PC-9 (cell line): ENCODE measurements around the gene MRPL45. TPM values are rescaled to one million over a fixed set of nuclear protein-coding genes. Genes with fewer than 3 reads are reported as not detected.

Source experiments
- BruUV-seq: library from RNA; stranded (reverse); fragments of 400-500 nt; replicated peaks from 2 replicates; lab custom pipeline; 2021; lab: Mats Ljungman, UMichigan
- CTCF ChIA-PET: fragments of 300-600 bp; sonication (Branson Sonifier 250); formaldehyde crosslinking; loops from one replicate; lab custom pipeline; 2022; ENCODE audit warnings: antibody characterized with exemption; lab: Charles Lee
- POLR2A ChIA-PET: fragments of 300-600 bp; sonication (Branson Sonifier 250); formaldehyde crosslinking; loops from one replicate; lab custom pipeline; 2022; ENCODE audit warnings: antibody characterized with exemption; ENCODE audit not compliant: unreplicated experiment; lab: Charles Lee
- DNase-seq, 2 experiments: peaks; one replicate each; pipeline versions ENCODE4 v3.0.0 to v3.0.0-alpha.2; 2015 to 2022; ENCODE audit warnings: mixed read lengths in 1 of 2
- H2AFZ ChIP-seq: fragments of 200-600 bp; sonication (generic); 2 replicates; pipeline ENCODE4 v1.8.1; 2017; ENCODE audit warnings: antibody characterized with exemption
- H3F3A ChIP-seq: fragments of 200-600 bp; sonication (generic); 2 replicates; pipeline ENCODE4 v1.8.1; 2017; ENCODE audit warnings: antibody characterized with exemption, mild to moderate bottlenecking, low read depth; ENCODE audit not compliant: insufficient read depth
- H3K27ac ChIP-seq: fragments of 200-600 bp; sonication (generic); 2 replicates; pipeline ENCODE4 v1.6.1; 2016; ENCODE audit warnings: mixed run types
- H3K27me3 ChIP-seq: fragments of 200-600 bp; sonication (generic); 2 replicates; pipeline ENCODE4 v1.6.1; 2016; ENCODE audit warnings: low read depth, mixed run types; ENCODE audit not compliant: insufficient read depth
- H3K36me3 ChIP-seq: fragments of 200-600 bp; sonication (generic); 2 replicates; pipeline ENCODE4 v1.6.1; 2016; ENCODE audit warnings: low read depth, mixed run types
- H3K4me1 ChIP-seq: fragments of 200-600 bp; sonication (generic); replicated peaks from 2 replicates; pipeline ENCODE4 v1.6.1; 2016; ENCODE audit warnings: mixed run types; ENCODE audit not compliant: insufficient read depth
- H3K4me2 ChIP-seq: fragments of 200-600 bp; sonication (generic); 2 replicates; pipeline ENCODE4 v1.6.1; 2017; ENCODE audit warnings: mixed run types
- H3K4me3 ChIP-seq: fragments of 200-600 bp; sonication (generic); 2 replicates; pipeline ENCODE4 v1.6.1; 2016; ENCODE audit warnings: mixed run types
- H3K79me2 ChIP-seq: fragments of 200-600 bp; sonication (generic); 2 replicates; pipeline ENCODE4 v1.6.1; 2017; ENCODE audit warnings: low read depth, mixed run types
- H3K9me2 ChIP-seq: fragments of 200-600 bp; sonication (generic); 2 replicates; pipeline ENCODE4 v1.8.1; 2017; ENCODE audit warnings: mild to moderate bottlenecking; ENCODE audit not compliant: insufficient read depth
- H3K9me3 ChIP-seq: fragments of 200-600 bp; sonication (generic); 2 replicates; pipeline ENCODE4 v1.8.1; 2016; ENCODE audit warnings: low read depth; ENCODE audit not compliant: insufficient read depth
- H4K20me1 ChIP-seq: fragments of 200-600 bp; sonication (generic); 2 replicates; pipeline ENCODE4 v1.8.1; 2017; ENCODE audit not compliant: insufficient read depth
- CTCF ChIP-seq: fragments of 200-600 bp; sonication (generic); conservative IDR thresholded peaks from 2 replicates; pipeline ENCODE4 v1.6.1; 2017; ENCODE audit warnings: mixed run types, antibody characterized with exemption, mild to moderate bottlenecking, moderate library complexity
- EZH2 ChIP-seq: fragments of 200-600 bp; sonication (generic); IDR thresholded peaks from 2 replicates; pipeline ENCODE4 v1.8.0; 2017; ENCODE audit warnings: antibody characterized with exemption, low read depth
- intact Hi-C: fragments of 100-400 bp; cut with micrococcal nuclease; formaldehyde crosslinking; loops from one replicate; pipeline ENCODE4 v1.10.0; 2022; ENCODE audit not compliant: unreplicated experiment
- total RNA-seq: library from RNA; stranded (reverse); gene quantifications from 2 replicates; pipeline ENCODE4 v1.2.3, GENCODE V29; 2021

MRPL45 gene
- total RNA-seq, 1 experiment from 2014 or later, result 56.2 TPM

GRCh38 chr17:38330941-38331411 is 34.0 kb downstream of the MRPL45 start:
- no peak overlapping the region for H2AFZ ChIP-seq
- H3F3A ChIP-seq, result no peaks in the 10 kb centered on the region
- no peak overlapping the region for H3K4me2 ChIP-seq
- no peaks in the 10 kb centered on the region for H3K79me2 ChIP-seq
- intact Hi-C loops, result no loop called here
- no peaks in the 10 kb centered on the region for H3K9me2 ChIP-seq
- no peaks in the 10 kb centered on the region for H3K4me1 ChIP-seq
- no peak for TF ChIP-seq CTCF
- TF ChIP-seq EZH2, result no peak
- H3K36me3 ChIP-seq, result no peaks in the 10 kb centered on the region
- BruUV-seq, result no TSS peak
- ChIA-PET POLR2A (interaction anchor here (0.6 kb wide), 1 partner anchor 82 kb away, joined by 4 read pairs; no protein-coding TSS in a partner anchor), CTCF (interaction anchor here (0.8 kb wide), 1 partner anchor 9 kb away, joined by 4 read pairs; no protein-coding TSS in a partner anchor)
- H4K20me1 ChIP-seq, result no peaks in the 10 kb centered on the region
- H3K9me3 ChIP-seq, result no peaks in the 10 kb centered on the region
- H3K27me3 ChIP-seq, result no peaks in the 10 kb centered on the region
- H3K4me3 ChIP-seq, result no peak overlapping the region
- no peak overlapping the region for H3K27ac ChIP-seq
- peak in 1 of 2 experiments; percentile 14 for DNase-seq

DNA sequence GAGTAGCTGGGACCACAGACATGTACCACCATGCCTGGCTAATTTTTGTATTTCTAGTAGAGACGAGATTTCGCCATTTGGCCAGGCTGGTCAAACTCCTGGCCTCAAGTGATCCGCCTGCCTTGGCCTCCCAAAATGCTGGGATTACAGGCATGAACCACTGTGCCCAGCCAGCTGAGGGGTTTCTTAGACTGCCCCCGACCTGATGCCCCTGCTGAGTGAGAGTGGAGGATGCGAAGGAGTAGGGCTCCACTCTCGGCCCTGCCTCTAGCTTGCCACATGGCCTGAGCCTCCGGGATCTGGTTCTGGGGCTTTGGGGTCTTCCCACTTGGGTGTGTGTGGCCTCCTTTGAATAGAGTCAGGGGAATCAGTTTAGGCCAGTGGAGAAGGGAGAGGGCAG is 35.8 kb downstream of the MRPL45 start:
- ChIA-PET CTCF (interaction anchor here (0.5 to 2.2 kb wide), 3 partner anchors 16 to 82 kb away, joined by 3 to 10 read pairs (median 9); no protein-coding TSS in a partner anchor), POLR2A (no interaction called here)
- Histone ChIP-seq H3K27ac (no peak overlapping the region), H3F3A (no peaks in the 10 kb centered on the region), H2AFZ (no peak overlapping the region), H3K4me1 (no peaks in the 10 kb centered on the region), H3K79me2 (no peaks in the 10 kb centered on the region), H3K36me3 (no peaks in the 10 kb centered on the region), H3K9me2 (no peaks in the 10 kb centered on the region), H4K20me1 (no peaks in the 10 kb centered on the region), H3K9me3 (no peaks in the 10 kb centered on the region), H3K27me3 (0 out of 2 replicates have a peak, but pooled peaks cover 4% of the 10 kb centered on the region), H3K4me3 (no peak overlapping the region), H3K4me2 (no peak overlapping the region)
- TF ChIP-seq EZH2, result no peak
- TF ChIP-seq CTCF, result no peak
- BruUV-seq, result no TSS peak
- no peak for DNase-seq
- intact Hi-C loops, result no loop called here

DNA sequence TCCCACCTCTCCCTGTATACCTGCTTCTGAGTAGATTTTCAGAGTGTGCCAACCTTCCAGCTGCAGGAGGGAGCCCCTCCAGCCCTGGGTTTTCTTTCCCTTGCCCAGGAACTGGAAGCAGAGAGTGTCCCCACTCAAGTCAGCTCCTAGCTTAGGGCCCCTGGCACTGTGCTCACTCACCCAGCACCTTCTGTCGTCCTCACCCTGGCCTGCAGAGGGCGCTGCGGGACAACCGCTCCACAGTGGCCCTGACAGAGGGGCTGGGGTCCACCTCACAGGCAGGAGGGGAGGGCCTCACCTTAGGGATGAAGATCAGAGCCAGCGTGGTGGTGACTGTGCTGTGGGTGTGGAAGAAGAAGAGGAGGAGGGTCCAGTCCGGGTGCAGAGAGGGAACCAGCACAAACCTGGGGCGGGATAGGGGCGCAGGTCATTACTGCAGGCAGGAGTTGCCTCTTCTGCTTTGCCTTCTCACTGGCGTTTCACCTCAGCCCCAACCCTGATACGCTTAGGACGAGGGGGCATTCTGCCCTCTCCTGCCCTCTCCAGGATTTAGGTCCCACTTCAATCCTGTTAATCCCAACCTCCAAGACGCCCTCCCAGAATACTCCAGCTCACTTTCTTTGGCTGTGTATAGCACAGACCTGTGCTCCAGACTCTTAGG is 36.8 kb downstream of the MRPL45 start:
- no peaks in the 10 kb centered on the region for H3K79me2 ChIP-seq
- no peaks in the 10 kb centered on the region for H3K9me2 ChIP-seq
- TF ChIP-seq EZH2 (no peak), CTCF (peak; percentile 87)
- H3K4me3 ChIP-seq, result no peak overlapping the region
- BruUV-seq, result no TSS peak
- ChIA-PET POLR2A (interaction anchor here (0.5 kb wide), 1 partner anchor 24 kb away, joined by 9 read pairs; no protein-coding TSS in a partner anchor), CTCF (interaction anchor here (0.6 to 2.2 kb wide), 3 partner anchors 15 to 371 kb away, joined by 3 to 10 read pairs (median 3); partner anchors contain the start of gene MLLT6)
- H3K4me2 ChIP-seq, result no peak overlapping the region
- no peaks in the 10 kb centered on the region for H3K4me1 ChIP-seq
- no peaks in the 10 kb centered on the region for H3F3A ChIP-seq
- no peaks in the 10 kb centered on the region for H3K9me3 ChIP-seq
- H3K36me3 ChIP-seq, result no peaks in the 10 kb centered on the region
- H2AFZ ChIP-seq, result no peak overlapping the region
- no peaks in the 10 kb centered on the region for H4K20me1 ChIP-seq
- DNase-seq, result peak in 1 of 2 experiments; percentile 47
- intact Hi-C loops, result no loop called here
- peaks cover 12% of the 10 kb centered on the region; the same call in 1 of the 2 replicates for H3K27me3 ChIP-seq
- H3K27ac ChIP-seq, result no peak overlapping the region
